NCI-H1092 (cell line): ENCODE results near the gene RUBCNL.
"Not testable (repeated sequence)": the region's sequence is repeated elsewhere in the genome, so short reads cannot be mapped to it uniquely, and the experiment has no call there.

Source experiments
- DNase-seq: peaks from one replicate; lab custom pipeline; 2025; lab: John Stamatoyannopoulos, UW

Gene RUBCNL

GRCh38 chr13:46387064-46387851, at the start of gene RUBCNL:
TSS of gene RUBCNL (minus strand) at chr13:46387252. CDS start at chr13:46372475, 14,777 bp downstream.
- no peak for DNase-seq

- DNase-seq = not testable (repeated sequence)
These were observed 42.5 kb upstream of the RUBCNL start for GRCh38 chr13:46429558-46429957.

GRCh38 chr13:46405457-46405856, 18.4 kb upstream of the RUBCNL start:
- no peak for DNase-seq

GRCh38 chr13:46404733-46405100, 17.7 kb upstream of the RUBCNL start:
- no peak for DNase-seq

GRCh38 chr13:46403851-46404732, 17.0 kb upstream of the RUBCNL start:
- DNase-seq = no peak

GRCh38 chr13:46402178-46402577, 15.1 kb upstream of the RUBCNL start:
- no peak for DNase-seq

- DNase-seq = no peak
These were observed 14.4 kb upstream of the RUBCNL start for GRCh38 chr13:46401432-46401831.

- no peak for DNase-seq
These were observed 9.3 kb upstream of the RUBCNL start for GRCh38 chr13:46396341-46396740.

- DNase-seq = no peak
These were observed 5.9 kb upstream of the RUBCNL start for GRCh38 chr13:46392967-46393366.

GRCh38 chr13:46389457-46390451, 2.7 kb upstream of the RUBCNL start:
- DNase-seq = no peak

GRCh38 chr13:46388846-46389245, 1.8 kb upstream of the RUBCNL start:
- no peak for DNase-seq

GRCh38 chr13:46388308-46388707, 1.3 kb upstream of the RUBCNL start:
- no peak for DNase-seq

- DNase-seq = no peak
These were observed 524 bp downstream of the RUBCNL start for GRCh38 chr13:46386392-46387063.

GRCh38 chr13:46385946-46386345, 1.1 kb downstream of the RUBCNL start:
- no peak for DNase-seq

- DNase-seq = no peak
These were observed 3.7 kb downstream of the RUBCNL start for GRCh38 chr13:46383383-46383782.

- DNase-seq = no peak
These were observed 4.8 kb downstream of the RUBCNL start for GRCh38 chr13:46382224-46382623.

- no peak for DNase-seq
These were observed 6.8 kb downstream of the RUBCNL start for GRCh38 chr13:46380242-46380641.

- DNase-seq = no peak
These were observed 7.4 kb downstream of the RUBCNL start for GRCh38 chr13:46379611-46380010.

- no peak for DNase-seq
These were observed 8.6 kb downstream of the RUBCNL start for GRCh38 chr13:46378411-46378810.

- DNase-seq = no peak
These were observed 9.5 kb downstream of the RUBCNL start for GRCh38 chr13:46377554-46377953.

GRCh38 chr13:46374710-46375109, 12.3 kb downstream of the RUBCNL start:
- no peak for DNase-seq
